ENCODE results near the gene TTPAL. TPM values are rescaled to one million over a fixed set of nuclear protein-coding genes. Genes with fewer than 3 reads are reported as not detected.

The TTPAL gene
- total RNA-seq, 4 donors from 2014 or later, result 14.2 to 27.7 (median 22.3) TPM

- Histone ChIP-seq H3K36me3 (no peaks in the 10 kb centered on the region), H3K9me3 (no peaks in the 10 kb centered on the region), H3K27ac (no peak overlapping the region), H3K4me1 (no peaks in the 10 kb centered on the region), H3K4me3 (replicated peaks in 1 of 3) (no peak overlapping the region), H3K27me3 (peaks cover 2% of the 10 kb centered on the region)
- DNase-seq, result no peak
- TF ChIP-seq CTCF (IDR thresholded peaks at IDR 0.05) (no peak), POLR2A (IDR thresholded peaks at IDR 0.05) (no peak)
- intact Hi-C loops (cut with DNase I), result no loop called here
- WGBS, 2 donors, result 53 to 59% methylated on average over 4 of the region's 4 CpGs
Observed at GRCh38 chr20:44431118-44431501, 44.6 kb upstream of the TTPAL start.

GRCh38 chr20:44431502-44432234 is 44.0 kb upstream of the TTPAL start:
- DNase-seq, result no peak
- Histone ChIP-seq H3K4me3 (replicated peaks in 1 of 3) (no peak overlapping the region), H3K36me3 (no peaks in the 10 kb centered on the region), H3K27ac (no peak overlapping the region), H3K27me3 (peaks cover 2% of the 10 kb centered on the region), H3K9me3 (no peaks in the 10 kb centered on the region), H3K4me1 (no peaks in the 10 kb centered on the region)
- intact Hi-C loops (cut with DNase I), result no loop called here
- WGBS, 2 donors, result 58 to 60% methylated on average over 8 to 10 of the region's 11 CpGs
- no peak for TF ChIP-seq POLR2A (IDR thresholded peaks at IDR 0.05)
- no peak for TF ChIP-seq CTCF (IDR thresholded peaks at IDR 0.05)

- Histone ChIP-seq H3K9me3 (no peaks in the 10 kb centered on the region), H3K4me1 (no peaks in the 10 kb centered on the region), H3K36me3 (no peaks in the 10 kb centered on the region), H3K27me3 (peaks cover 2% of the 10 kb centered on the region), H3K27ac (no peak overlapping the region), H3K4me3 (replicated peaks in 1 of 3) (no peak overlapping the region)
- TF ChIP-seq CTCF (IDR thresholded peaks at IDR 0.05), result no peak
- no peak for TF ChIP-seq POLR2A (IDR thresholded peaks at IDR 0.05)
- intact Hi-C loops (cut with DNase I), result no loop called here
- no peak for DNase-seq
- WGBS, 2 donors, result 75 to 80% methylated on average over 8 of the region's 8 CpGs
Observed at GRCh38 chr20:44432618-44433577, 42.8 kb upstream of the TTPAL start.

GRCh38 chr20:44433751-44434538 is 41.7 kb upstream of the TTPAL start:
- no peak for TF ChIP-seq CTCF (IDR thresholded peaks at IDR 0.05)
- no peak for TF ChIP-seq POLR2A (IDR thresholded peaks at IDR 0.05)
- Histone ChIP-seq H3K27ac (no peak overlapping the region), H3K36me3 (no peaks in the 10 kb centered on the region), H3K27me3 (peaks cover 2% of the 10 kb centered on the region), H3K4me3 (replicated peaks in 1 of 3) (no peak overlapping the region), H3K4me1 (no peaks in the 10 kb centered on the region), H3K9me3 (no peaks in the 10 kb centered on the region)
- intact Hi-C loops (cut with DNase I), result no loop called here
- WGBS, 2 donors, result 74 to 83% methylated on average over 19 to 24 of the region's 24 CpGs
- no peak for DNase-seq
